G401 (cell line): ENCODE results near the gene SYT5. TPM values are rescaled to one million over a fixed set of nuclear protein-coding genes. Genes with fewer than 3 reads are reported as not detected.
"Not testable (repeated sequence)": the region's sequence is repeated elsewhere in the genome, so short reads cannot be mapped to it uniquely, and the experiment has no call there.

Source experiments
- DNase-seq: peaks from one replicate; pipeline ENCODE4 v3.0.0-alpha.2; 2015; ENCODE audit warnings: low spot score
- in situ Hi-C: cut with HindIII; loops from 2 replicates; pipeline ENCODE4 v1.10.0; 2016; ENCODE audit warnings: low sequenced_read_pairs, mixed read lengths
- total RNA-seq: library from RNA; depleted of rRNA; stranded (reverse); fragments of >200 nt; shearing (Covaris generic); gene quantifications from 2 replicates; pipeline ENCODE4 v1.2.3, GENCODE V29; 2014; rRNA removed

SYT5 gene
- 0.85 and 1.2 TPM in 2 replicates for total RNA-seq

DNA sequence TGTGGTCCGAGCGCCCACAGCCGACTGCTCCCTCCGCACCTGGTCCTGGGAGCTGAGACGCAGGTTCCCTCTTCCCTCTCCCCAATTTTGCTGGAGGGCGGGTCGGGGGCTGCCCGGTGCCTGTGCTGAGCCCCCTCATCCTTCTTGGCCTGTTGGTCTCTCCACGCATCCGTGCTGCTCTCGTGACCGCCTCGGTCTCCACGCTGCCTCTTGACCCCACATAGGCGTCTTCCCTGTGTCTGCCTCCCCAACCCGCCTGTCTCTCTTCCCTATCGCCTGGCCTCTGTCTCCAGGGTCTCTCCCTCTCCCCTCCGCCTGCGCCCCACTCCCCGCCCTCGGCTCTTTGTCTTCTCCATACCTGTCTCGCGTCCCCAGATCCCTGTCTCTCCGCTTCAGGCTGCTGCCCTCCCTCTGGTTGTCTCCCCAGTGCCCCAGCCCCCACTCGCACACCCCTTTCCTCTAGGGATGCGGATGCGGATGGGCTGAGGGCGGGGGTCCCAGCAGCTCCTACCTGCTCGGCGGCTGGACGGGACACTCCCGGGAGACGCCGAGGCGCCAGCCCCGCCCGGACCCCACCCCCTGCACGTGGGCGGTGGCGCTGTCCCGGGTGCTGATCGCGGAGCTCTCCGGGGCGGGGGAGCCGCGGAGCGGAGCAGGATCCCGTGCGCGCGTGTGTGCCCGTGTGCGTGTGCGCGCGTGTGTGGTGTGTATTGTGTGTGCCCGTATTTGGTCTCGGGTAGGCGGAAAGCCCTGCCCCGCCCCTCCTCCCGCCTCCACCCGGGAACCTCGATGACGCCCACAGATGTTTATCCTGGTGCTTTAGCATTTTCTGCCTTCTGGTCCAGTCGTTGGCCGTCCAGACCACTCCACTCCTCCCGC is at the start of gene SYT5:
TSS of gene SYT5 (minus strand) at position 684 of the 879 bp plus-strand sequence. CDS start 1,248 bp downstream, outside the sequence.
- DNase-seq = no peak
- in situ Hi-C loops = loop anchor here (10.0 kb wide), 2 partner anchors 65 to 165 kb away; partner anchors contain the start of gene PPP1R12C

- in situ Hi-C loops = no loop called here
- no peak for DNase-seq
Measured at GRCh38 chr19:55229789-55230182, 49.7 kb upstream of the SYT5 start.

DNA sequence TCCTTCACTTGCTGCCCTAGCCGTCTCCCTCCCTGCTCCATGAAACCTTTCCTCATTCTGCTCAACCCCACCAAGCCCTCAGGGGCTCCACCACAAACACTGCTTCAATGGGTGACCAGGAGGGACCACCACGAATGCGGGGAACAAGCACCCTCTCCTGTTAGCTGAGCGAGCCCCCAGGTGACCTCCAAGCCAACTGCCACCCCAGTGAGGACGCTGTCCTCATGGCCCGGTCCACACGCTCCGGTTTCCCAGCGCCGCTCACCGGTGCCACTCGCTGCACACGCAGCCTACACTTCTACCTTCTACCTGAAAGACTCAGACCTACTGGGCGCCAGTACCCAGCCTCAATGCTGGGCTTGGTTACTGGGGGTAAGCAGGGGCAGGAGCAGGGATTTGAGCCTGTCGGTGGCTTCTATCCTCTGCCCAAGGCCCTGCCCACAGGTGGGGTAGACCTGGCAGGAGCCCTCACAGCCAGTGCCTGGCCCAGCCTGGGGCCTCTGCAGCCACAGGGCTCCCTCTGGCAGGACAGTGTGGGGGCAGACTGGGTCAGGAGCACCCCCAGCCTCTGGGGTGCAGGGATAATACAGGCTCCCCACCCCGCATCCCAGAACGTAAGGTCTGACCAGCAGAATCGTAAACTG is 49.2 kb upstream of the SYT5 start:
- in situ Hi-C loops = no loop called here

DNA sequence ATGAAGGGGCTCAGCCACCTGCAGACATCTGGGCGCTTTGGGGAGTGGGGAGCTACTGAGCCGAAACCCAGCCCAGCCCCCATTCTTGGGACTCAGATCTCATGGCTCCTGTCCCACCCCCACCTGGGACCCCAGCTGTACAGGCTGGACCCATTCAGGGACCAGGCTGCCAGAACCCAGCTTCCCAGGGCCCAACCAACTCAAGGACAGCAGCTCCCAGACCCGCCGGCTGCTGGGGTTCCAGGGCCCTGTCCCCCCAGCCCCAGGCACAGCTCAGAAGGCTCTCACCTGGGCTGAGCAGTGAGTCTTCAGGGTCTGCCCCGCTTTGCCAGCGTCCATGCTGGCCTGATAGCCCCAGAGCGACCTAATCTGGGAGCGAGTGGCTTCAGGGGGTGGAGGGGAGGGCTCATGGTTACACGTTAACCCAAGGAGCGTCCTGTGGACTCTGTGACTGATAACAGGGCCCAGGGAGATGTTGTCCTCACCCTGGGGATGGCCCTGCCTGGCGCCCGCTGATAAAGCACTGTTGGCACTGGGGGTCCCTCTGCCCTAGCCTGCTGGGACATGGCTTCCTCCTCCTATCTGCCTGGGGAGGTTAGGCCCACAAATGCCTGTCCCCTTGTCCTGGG is 48.4 kb upstream of the SYT5 start, which contains the start of gene TMEM86B:
TSS of gene TMEM86B (minus strand) at position 361 of the 629 bp plus-strand sequence. CDS start at position 339, 22 bp downstream.
- in situ Hi-C loops = no loop called here
- DNase-seq = no peak

More for the DNA sequence above, 49.2 kb upstream of the SYT5 start:
- DNase-seq = no peak

GRCh38 chr19:55228015-55228391 is 47.9 kb upstream of the SYT5 start:
- in situ Hi-C loops = no loop called here
- DNase-seq = no peak

DNA sequence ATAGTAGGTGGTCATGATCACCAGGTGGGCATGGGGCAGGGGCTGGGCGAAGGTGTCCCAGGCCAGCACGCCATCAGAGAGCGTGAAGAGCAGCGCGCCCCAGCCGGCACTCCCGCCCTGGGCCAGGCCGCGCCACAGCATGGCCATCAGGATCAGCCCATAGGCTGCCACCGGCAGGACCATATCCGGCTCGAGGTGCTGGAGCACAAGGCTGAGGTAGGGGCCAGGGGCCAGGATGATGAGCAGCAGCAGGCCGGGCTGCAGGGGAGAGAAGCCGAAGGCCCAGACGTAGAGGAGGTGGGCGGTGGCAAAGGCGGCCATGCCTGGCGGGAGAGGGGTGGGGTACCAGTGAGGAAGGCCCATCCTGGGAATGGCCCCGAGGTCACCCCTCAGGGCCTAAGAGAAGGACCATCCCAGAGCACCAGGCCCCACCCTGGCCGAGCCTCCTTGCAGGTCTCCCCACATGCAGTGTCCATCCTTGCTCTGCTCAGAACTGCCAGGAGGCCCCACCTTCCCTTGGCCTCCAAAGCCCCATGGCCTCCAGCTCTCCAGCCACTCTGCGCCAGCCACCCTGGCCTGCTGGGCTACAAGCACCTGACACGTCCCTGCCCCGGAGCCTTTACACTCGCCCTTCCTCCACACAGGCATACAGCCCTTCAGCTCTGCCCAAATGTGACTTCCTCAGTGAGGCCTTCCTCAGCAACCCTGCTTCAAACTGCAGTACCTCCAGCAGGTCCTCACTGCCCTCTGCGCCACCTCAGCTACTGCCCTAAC is 47.3 kb upstream of the SYT5 start:
- no peak for DNase-seq
- in situ Hi-C loops = no loop called here

DNA sequence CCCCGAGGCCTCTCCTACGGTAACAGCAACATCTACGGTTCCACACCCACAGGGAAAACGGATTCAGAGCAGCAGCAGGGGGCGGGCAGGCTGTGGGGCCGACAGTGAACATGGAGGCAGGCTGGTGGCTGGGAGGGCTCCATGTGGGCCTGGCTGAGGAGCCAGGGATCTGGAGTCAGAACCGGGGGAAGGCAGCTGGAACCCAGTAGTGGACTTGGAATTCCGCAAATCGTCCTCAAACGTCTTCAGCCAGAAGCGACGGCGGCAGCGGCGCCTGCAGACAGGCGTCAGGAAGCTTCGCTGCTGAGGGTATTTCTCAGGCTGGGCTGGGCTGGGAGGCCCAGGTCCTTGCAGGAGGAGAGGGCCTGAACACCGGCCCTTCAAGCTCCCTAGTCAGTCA is 46.7 kb upstream of the SYT5 start:
- no peak for DNase-seq
- in situ Hi-C loops = no loop called here

- no peak for DNase-seq
- in situ Hi-C loops = no loop called here
Measured at GRCh38 chr19:55226273-55226672, 46.2 kb upstream of the SYT5 start.

DNA sequence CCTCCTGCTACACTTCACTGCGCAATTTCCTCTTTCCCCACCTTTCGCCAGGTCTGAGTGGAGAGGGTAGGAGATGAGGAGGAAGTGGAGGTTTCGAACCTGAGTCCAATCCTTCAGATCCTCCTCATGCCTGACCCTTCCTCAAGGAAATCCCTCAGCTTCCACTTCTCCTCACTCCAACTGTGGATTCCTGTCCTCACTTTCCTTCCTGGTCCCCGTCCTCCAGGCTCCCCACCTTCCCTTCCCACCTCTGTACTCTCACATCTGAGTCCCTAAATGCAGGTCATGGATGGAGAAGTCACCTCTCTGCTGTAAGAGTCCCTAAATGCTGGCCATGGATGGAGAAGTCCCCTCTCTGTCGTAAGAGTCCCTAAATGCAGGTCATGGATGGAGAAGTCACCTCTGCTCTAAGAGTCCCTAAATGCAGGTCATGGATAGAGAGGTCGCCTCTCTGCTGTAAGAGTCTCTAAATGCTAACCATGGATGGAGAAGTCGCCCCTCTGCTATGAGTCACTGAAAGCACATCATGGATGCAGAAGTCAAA is 45.4 kb upstream of the SYT5 start:
- no peak for DNase-seq
- in situ Hi-C loops = no loop called here

DNA sequence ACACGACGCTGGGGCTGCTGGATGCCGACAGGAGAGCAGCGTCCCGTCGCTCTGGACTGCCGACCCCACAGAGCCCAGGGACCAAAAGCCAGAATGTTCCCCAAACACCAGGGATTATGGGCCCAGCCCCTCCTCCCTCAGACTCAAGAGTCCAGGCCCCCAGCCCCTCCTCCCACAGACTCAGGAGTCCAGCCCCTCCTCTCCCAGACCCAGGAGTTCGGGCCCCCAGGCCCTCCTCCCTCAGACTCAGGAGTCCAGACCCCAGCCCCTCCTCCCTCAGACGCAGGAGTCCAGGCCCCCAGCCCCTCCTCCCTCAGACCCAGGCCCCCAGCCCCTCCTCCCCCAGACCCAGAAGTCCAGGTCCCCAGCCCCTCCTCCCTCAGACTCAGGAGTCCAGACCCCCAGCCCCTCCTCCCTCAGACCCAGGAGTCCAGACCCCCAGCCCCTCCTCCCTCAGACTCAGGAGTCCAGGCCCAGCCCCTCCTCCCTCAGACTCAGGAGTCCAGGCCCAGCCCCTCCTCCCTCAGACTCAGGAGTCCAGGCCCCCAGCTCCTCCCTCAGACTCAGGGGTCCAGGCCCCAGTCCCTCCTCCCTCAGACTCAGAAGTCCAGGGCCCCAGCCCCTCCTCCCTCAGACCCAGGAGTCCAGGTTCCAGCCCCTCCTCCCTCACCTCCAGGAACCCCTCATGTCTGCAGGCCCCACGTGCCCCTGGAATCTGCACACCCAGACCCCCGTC is 44.8 kb upstream of the SYT5 start:
- in situ Hi-C loops, DNase-seq: not testable (repeated sequence)

DNA sequence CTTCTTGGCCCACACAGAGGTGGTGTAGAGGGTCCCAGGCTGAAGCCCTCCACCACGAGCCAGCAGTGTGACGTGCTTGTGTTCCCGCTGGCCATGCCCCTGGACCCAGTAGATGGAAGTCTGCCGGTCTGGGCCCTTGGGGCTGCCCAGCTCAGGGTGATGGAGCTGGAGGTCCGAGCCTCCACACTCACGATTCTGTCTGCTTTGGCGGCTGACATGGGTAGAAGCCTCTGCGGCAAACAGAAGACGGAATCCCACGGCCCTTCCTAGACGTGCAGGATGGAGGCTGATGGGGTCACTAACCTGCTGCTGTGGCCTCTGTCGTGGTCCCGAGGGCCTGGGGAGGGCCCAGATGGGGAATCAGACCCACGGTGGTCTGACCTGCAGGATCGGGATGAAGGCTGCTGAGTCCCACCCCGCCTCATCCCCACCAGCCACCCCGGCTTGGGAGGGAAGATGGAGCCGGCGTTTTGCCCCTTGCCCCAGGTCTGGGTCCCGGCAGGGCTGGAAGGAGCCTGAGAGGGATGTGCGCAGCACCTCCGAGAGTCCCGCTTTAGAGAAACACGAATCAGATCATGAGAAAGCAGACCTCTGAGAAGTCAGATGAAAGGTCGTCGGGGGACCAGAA is 44.1 kb upstream of the SYT5 start:
- in situ Hi-C loops = no loop called here
- DNase-seq = no peak

- in situ Hi-C loops = no loop called here
- DNase-seq = no peak
Measured at GRCh38 chr19:55223291-55224037, 43.4 kb upstream of the SYT5 start.

DNA sequence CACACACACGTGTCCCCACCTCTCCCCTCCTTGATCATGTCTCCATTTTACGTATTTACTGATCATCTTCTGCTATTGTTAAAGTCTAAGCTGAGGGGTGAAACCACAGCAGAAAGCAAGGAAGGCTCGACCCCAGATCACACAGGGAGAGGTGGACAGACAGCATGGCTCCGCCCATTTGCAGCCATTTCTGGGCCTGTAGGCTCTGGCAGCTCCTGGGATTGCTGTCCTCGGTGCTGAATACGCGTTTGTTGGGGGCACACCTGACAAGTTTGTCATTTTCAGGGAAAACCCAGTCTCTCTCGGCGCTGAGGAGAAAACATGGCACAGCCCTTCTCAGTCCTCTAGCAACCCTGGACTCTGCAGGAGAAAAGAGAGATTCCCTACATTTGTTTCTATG is 40.4 kb upstream of the SYT5 start:
- no peak for DNase-seq
- in situ Hi-C loops = no loop called here

GRCh38 chr19:55216461-55217198 is 36.5 kb upstream of the SYT5 start:
- in situ Hi-C loops = no loop called here
- peak; percentile 97 for DNase-seq

DNA sequence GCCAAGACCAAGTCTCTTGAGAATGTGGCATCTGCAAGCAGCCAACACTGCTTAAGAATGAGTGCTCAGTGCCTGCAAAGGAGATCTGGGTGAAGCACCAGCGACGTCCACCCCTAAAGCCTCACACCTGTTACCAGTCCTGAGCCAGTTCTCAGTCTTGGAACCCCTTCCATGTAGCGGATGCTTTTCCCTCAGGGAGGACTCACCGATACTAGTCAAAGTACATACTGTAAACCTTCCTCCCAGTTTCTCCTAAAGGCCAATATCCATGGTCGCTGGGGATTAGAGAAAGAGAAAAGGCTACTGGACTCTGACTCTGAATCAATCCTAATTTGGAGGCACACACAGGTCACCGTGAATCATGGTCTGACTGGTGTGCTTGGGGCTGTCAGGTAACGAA is 33.5 kb upstream of the SYT5 start:
- in situ Hi-C loops = no loop called here
- DNase-seq = no peak

- in situ Hi-C loops = no loop called here
- peak; percentile 43 for DNase-seq
Measured at GRCh38 chr19:55212447-55212846, 32.4 kb upstream of the SYT5 start.
